HCT116 (cell line): ENCODE results near the gene PTDSS2. TPM values are rescaled to one million over a fixed set of nuclear protein-coding genes. Genes with fewer than 3 reads are reported as not detected.

Experiments
- ATAC-seq: fragments of 200-7000 bp; cut with Tn5 transposase; 2 replicates; pipeline ENCODE4 v1.9.1; 2020; ENCODE audit warnings: mild to moderate bottlenecking, moderate library complexity
- BruUV-seq: library from RNA; stranded (reverse); fragments of 400-500 nt; replicated peaks from 2 replicates; lab custom pipeline; 2021; lab: Mats Ljungman, UMichigan
- CTCF ChIA-PET: fragments of 300-600 bp; sonication (Branson Sonifier 250); formaldehyde crosslinking; loops from one replicate; lab custom pipeline; 2021; ENCODE audit warnings: antibody characterized with exemption; lab: Charles Lee
- POLR2A ChIA-PET: fragments of 300-600, 350-600 bp; sonication (Branson Sonifier 250); formaldehyde crosslinking; loops from one replicate; lab custom pipeline; 2021; ENCODE audit warnings: antibody characterized with exemption; lab: Charles Lee
- RAD21 ChIA-PET, 2 experiments: fragments of 300-600 bp; sonication (Branson Sonifier 250); formaldehyde crosslinking; loops; one replicate each; lab custom pipeline; 2023; ENCODE audit warnings: low total read pairs in 2 of 2; ENCODE audit not compliant: uncharacterized antibody in 2 of 2, unreplicated experiment in 2 of 2, low non-redundant PET in 1 of 2; lab: Charles Lee
- DNase-seq: peaks from one replicate; pipeline ENCODE4 v3.0.0-alpha.2; 2010; ENCODE audit warnings: low read depth, low spot score
- H2AFZ ChIP-seq: fragments of 200-600 bp; shearing (Covaris generic), sonication (generic); 2 replicates; pipeline ENCODE4 v1.6.1; 2017; ENCODE audit warnings: low read depth, mixed run types, mixed read lengths, antibody characterized with exemption, low read length; ENCODE audit not compliant: poor library complexity, severe bottlenecking
- H3K27ac ChIP-seq: 2 replicates; pipeline ENCODE4 v1.5.1; 2012; ENCODE audit warnings: low read depth, low read length
- H3K27me3 ChIP-seq: fragments of 200-600 bp; sonication (generic); 2 replicates; pipeline ENCODE4 v1.6.1; 2016; ENCODE audit warnings: mixed run types, low read length, mixed read lengths; ENCODE audit not compliant: insufficient read depth
- H3K36me3 ChIP-seq, 2 experiments: fragments of 200-500 bp in 1 of 2; fragments of 200-600 bp in 1 of 2; sonication (Bioruptor generic) in 1 of 2; sonication (generic) in 1 of 2; 2 replicates each; pipeline versions ENCODE4 v1.5.1 to v1.6.1; 2014 to 2016; ENCODE audit warnings: low read length in 2 of 2, inconsistent platforms in 1 of 2, mixed read lengths in 1 of 2, mixed run types in 1 of 2; ENCODE audit not compliant: insufficient read depth in 2 of 2, control insufficient read depth in 1 of 2
- H3K4me1 ChIP-seq, 2 experiments: fragments of 200-600 bp in 1 of 2; sonication (generic) in 1 of 2; 2 replicates each; pipeline versions ENCODE4 v1.5.1 to v1.6.1; 2012 to 2017; ENCODE audit warnings: low read length in 2 of 2, inconsistent platforms in 1 of 2, mild to moderate bottlenecking in 1 of 2, mixed read lengths in 1 of 2, mixed run types in 1 of 2, moderate library complexity in 1 of 2; ENCODE audit not compliant: insufficient read depth in 2 of 2, control insufficient read depth in 1 of 2
- H3K4me2 ChIP-seq: fragments of 200-600 bp; sonication (generic); 2 replicates; pipeline ENCODE4 v1.6.1; 2017; ENCODE audit warnings: mixed run types, low read length, mixed read lengths
- H3K4me3 ChIP-seq, 2 experiments: fragments of 200-600 bp in 1 of 2; sonication (generic) in 1 of 2; replicated peaks in 1 of 2; 2 replicates each; pipeline ENCODE4 v1.5.1; 2011 to 2016; ENCODE audit warnings: low read length in 2 of 2, control low read depth in 1 of 2, low read depth in 1 of 2, mild to moderate bottlenecking in 1 of 2, mixed read lengths in 1 of 2, mixed run types in 1 of 2
- H3K79me2 ChIP-seq: fragments of 200-600 bp; sonication (generic); 2 replicates; pipeline ENCODE4 v1.6.1; 2017; ENCODE audit warnings: mild to moderate bottlenecking, mixed run types, low read length, moderate library complexity, mixed read lengths; ENCODE audit not compliant: insufficient read depth
- H3K9ac ChIP-seq: fragments of 200-600 bp; sonication (generic); 2 replicates; pipeline ENCODE4 v1.6.1; 2016; ENCODE audit warnings: low read length, mixed read lengths
- H3K9me2 ChIP-seq: fragments of 200-600 bp; sonication (generic), shearing (Covaris generic); 2 replicates; pipeline ENCODE4 v1.6.1; 2017; ENCODE audit warnings: mixed run types, mild to moderate bottlenecking, moderate library complexity; ENCODE audit not compliant: insufficient read depth
- H3K9me3 ChIP-seq, 2 experiments: fragments of 200-500 bp in 1 of 2; fragments of 200-600 bp in 1 of 2; sonication (Bioruptor generic) in 1 of 2; sonication (generic) in 1 of 2; 2 replicates each; pipeline ENCODE4 v1.6.1; 2014 to 2017; ENCODE audit warnings: low read length in 2 of 2, mixed read lengths in 2 of 2, inconsistent platforms in 1 of 2, low read depth in 1 of 2, mild to moderate bottlenecking in 1 of 2, mixed run types in 1 of 2, moderate library complexity in 1 of 2; ENCODE audit not compliant: control insufficient read depth in 1 of 2, insufficient read depth in 1 of 2
- H4K20me1 ChIP-seq: fragments of 200-600 bp; sonication (generic), shearing (Covaris generic); 2 replicates; pipeline ENCODE4 v1.6.1; 2017; ENCODE audit warnings: mixed run types, mild to moderate bottlenecking, moderate library complexity; ENCODE audit not compliant: insufficient read depth
- CBX3 ChIP-seq: IDR thresholded peaks from 2 replicates; pipeline ENCODE4 v1.6.1; 2012; ENCODE audit warnings: low read depth
- CEBPB ChIP-seq: IDR thresholded peaks from 2 replicates; pipeline ENCODE4 v1.6.1; 2012; ENCODE audit warnings: low read depth
- CTCF ChIP-seq, 3 experiments: fragments of 200-600 bp in 1 of 3; sonication (generic) in 1 of 3; IDR thresholded peaks in 2 of 3; conservative IDR thresholded peaks in 1 of 3; 2 replicates each; pipeline ENCODE4 v1.5.1; 2012 to 2017; ENCODE audit warnings: low read depth in 2 of 3, low read length in 2 of 3, antibody characterized with exemption in 1 of 3, borderline replicate concordance in 1 of 3, control low read depth in 1 of 3, mild to moderate bottlenecking in 1 of 3, mixed read lengths in 1 of 3, mixed run types in 1 of 3, moderate library complexity in 1 of 3; ENCODE audit not compliant: insufficient read depth in 1 of 3
- ELF1 ChIP-seq: IDR thresholded peaks from 2 replicates; pipeline ENCODE4 v1.6.1; 2012; ENCODE audit warnings: low read depth, borderline replicate concordance
- POLR2A ChIP-seq: IDR thresholded peaks from 2 replicates; pipeline ENCODE4 v1.7.0; 2011; ENCODE audit warnings: borderline replicate concordance; ENCODE audit not compliant: insufficient read depth, insufficient read length; ENCODE audit errors: extremely low read depth
- POLR2AphosphoS5 ChIP-seq: IDR thresholded peaks from 2 replicates; pipeline ENCODE4 v1.6.1; 2011; ENCODE audit warnings: mild to moderate bottlenecking, low read depth, low read length, moderate library complexity
- REST ChIP-seq: IDR thresholded peaks from 2 replicates; pipeline ENCODE4 v1.6.1; 2012; ENCODE audit warnings: low read depth
- SIN3A ChIP-seq: IDR thresholded peaks from 2 replicates; pipeline ENCODE4 v1.6.1; 2012; ENCODE audit warnings: low read depth
- SRF ChIP-seq: IDR thresholded peaks from 2 replicates; pipeline ENCODE4 v1.6.1; 2012; ENCODE audit warnings: low read depth
- TCF7L2 ChIP-seq: IDR thresholded peaks from 2 replicates; pipeline ENCODE4 v1.7.0; 2011; ENCODE audit warnings: borderline replicate concordance, inconsistent platforms; ENCODE audit not compliant: insufficient read depth, insufficient read length; ENCODE audit errors: extremely low read depth
- ZNF274 ChIP-seq: fragments of 200-500 bp; sonication (Bioruptor generic); IDR thresholded peaks from 2 replicates; pipeline ENCODE4 v1.6.1; 2014; ENCODE audit warnings: mild to moderate bottlenecking, low read depth, low read length, inconsistent platforms
- intact Hi-C: fragments of 100-400 bp; cut with micrococcal nuclease; formaldehyde crosslinking; loops from 2 replicates; pipeline ENCODE4 v1.10.0; 2022
- total RNA-seq: library from RNA; stranded (reverse); gene quantifications from one replicate; pipeline ENCODE4 v1.2.1, GENCODE V29; 2021; ENCODE audit not compliant: unreplicated experiment

PTDSS2 gene
- total RNA-seq, 1 experiment from 2014 or later, result 40.1 TPM

DNA sequence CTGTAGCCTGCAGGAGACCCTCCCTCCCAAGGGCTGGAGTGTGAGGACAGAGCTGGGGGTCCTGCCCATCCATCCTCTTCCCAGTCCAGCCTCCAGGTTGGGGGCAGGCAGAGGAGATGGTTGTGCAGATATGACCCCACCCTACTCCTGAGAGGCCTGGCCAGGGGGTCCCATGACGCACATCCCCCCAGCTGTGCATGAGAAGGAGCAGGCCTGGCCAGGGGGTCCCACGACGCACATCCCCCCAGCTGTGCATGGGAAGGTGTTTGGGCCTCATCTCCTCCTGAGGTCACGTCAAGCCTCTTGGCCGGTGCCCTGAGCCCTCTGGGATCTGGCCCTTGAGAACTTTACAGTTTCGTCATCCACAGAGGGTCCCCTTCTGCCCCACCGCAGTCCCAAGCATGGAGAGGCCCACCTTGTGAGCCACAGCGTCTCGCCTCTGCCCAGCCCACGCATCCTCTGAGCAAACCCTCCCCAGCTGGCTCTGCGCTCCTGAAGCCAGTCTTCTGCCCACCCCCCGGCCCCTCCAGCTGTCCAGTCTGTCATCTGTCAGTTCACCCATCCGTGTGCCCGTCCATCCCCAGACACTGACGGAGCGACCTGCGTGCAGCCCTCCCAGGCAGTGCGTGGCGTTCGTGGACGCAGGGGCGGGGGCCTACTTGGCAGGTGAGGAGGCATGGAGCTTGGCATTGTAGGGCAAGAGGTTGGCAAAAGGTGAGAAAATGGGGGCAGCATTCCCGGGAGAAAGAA lies 10.6 kb upstream of the PTDSS2 start:
- H3K36me3 ChIP-seq, result no peaks in the 10 kb centered on the region
- no peak overlapping the region for H3K27ac ChIP-seq
- H3K79me2 ChIP-seq, result peaks cover 14% of the 10 kb centered on the region; the same call in 1 of the 2 replicates
- no peak overlapping the region for H3K9ac ChIP-seq
- H2AFZ ChIP-seq, result no peak overlapping the region
- CTCF ChIA-PET, result interaction anchor here (1.1 kb wide), 1 partner anchor 32 kb away, joined by 3 read pairs; no protein-coding TSS in a partner anchor
- no peaks in the 10 kb centered on the region for H4K20me1 ChIP-seq
- no peaks in the 10 kb centered on the region for H3K9me2 ChIP-seq
- no peaks in the 10 kb centered on the region; a peak in 1 of 4 replicates for H3K9me3 ChIP-seq
- intact Hi-C loops, result no loop called here
- no peak overlapping the region for H3K4me3 ChIP-seq
- TF ChIP-seq CTCF (IDR thresholded peaks at IDR 0.05 in 2 of 3, conservative IDR thresholded peaks at IDR 0.05 in 1 of 3; ENCODE audit: borderline replicate concordance in 1 of 3, insufficient read depth in 1 of 3, low read depth in 2 of 3, low read length in 2 of 3) (no peak), REST (no peak), CEBPB (no peak), SRF (no peak), SIN3A (no peak), POLR2AphosphoS5 (no peak), TCF7L2 (no peak), CBX3 (no peak), ELF1 (no peak), ZNF274 (no peak), POLR2A (no peak)
- TF ChIP-seq, all 23 proteins: peak for 0
- BruUV-seq, result no TSS peak
- POLR2A ChIA-PET, result interaction anchor here (1.2 to 1.5 kb wide), 2 partner anchors 9 to 10 kb away, joined by 3 read pairs; partner anchors contain the start of gene PTDSS2
- no peak for DNase-seq
- no peak for ATAC-seq
- H3K4me2 ChIP-seq, result no peak overlapping the region
- RAD21 ChIA-PET, result no interaction called here
- peaks cover 8 to 27% of the 10 kb centered on the region in 2 experiments for H3K4me1 ChIP-seq
- no peaks in the 10 kb centered on the region for H3K27me3 ChIP-seq
